K562 (cell line): ENCODE measurements around the gene ARHGEF12. TPM values are rescaled to one million over a fixed set of nuclear protein-coding genes. Genes with fewer than 3 reads are reported as not detected.

Source experiments
- polyA plus RNA-seq, 8 experiments: library from polyadenylated mRNA; depleted of rRNA in 4 of 8; stranded (reverse) in 5 of 8; unstranded in 3 of 8; fragments of >200 nt; fragmentation: Nextera tagmentation in 2 of 8; fragmentation: Illumina TruSeq in 1 of 8; extraction: Ambion mirVana in 2 of 8; extraction: Trizol in 1 of 8; gene quantifications; 2 replicates each; pipeline versions ENCODE4 v1.2.1 to v1.2.3, GENCODE V29; 2011 to 2014; ENCODE audit warnings: inconsistent platforms in 1 of 8, missing spikeins in 1 of 8
- total RNA-seq, 7 experiments: library from RNA; depleted of rRNA in 6 of 7; stranded (reverse); fragments of >200 nt in 6 of 7; fragmentation: Illumina TruSeq in 2 of 7; extraction: Trizol in 2 of 7; gene quantifications; 2 replicates each; pipeline versions ENCODE4 v1.2.1 to v1.2.3, GENCODE V29; 2011 to 2021; ENCODE audit warnings: low replicate concordance in 1 of 7
- TF ChIP-seq, protein P1 (sequence below): sonication (generic); formaldehyde crosslinking; IDR thresholded peaks from 2 replicates; pipeline ENCODE4 v1.8.0; 2022; ENCODE audit warnings: mild to moderate bottlenecking, missing genetic modification reagents
- TF ChIP-seq, protein P2 (sequence below): fragments of 250-450 bp; sonication (Bioruptor Pico); IDR thresholded peaks from 2 replicates; pipeline ENCODE4 v1.5.0; 2021
- TF ChIP-seq, protein P3 (sequence below), 2 experiments: IDR thresholded peaks; 2 replicates each; pipeline ENCODE4 v1.6.1; 2011; ENCODE audit warnings: borderline replicate concordance in 1 of 2, control low read depth in 1 of 2, low read depth in 1 of 2, low read length in 1 of 2, mild to moderate bottlenecking in 1 of 2, mixed read lengths in 1 of 2, moderate library complexity in 1 of 2; ENCODE audit not compliant: insufficient read depth in 1 of 2, insufficient read length in 1 of 2, poor library complexity in 1 of 2, severe bottlenecking in 1 of 2; ENCODE audit errors: extremely low read depth in 1 of 2
- TF ChIP-seq, protein P4 (sequence below): fragments of 450-650 bp; formaldehyde crosslinking; IDR thresholded peaks from 2 replicates; pipeline ENCODE4 v1.4.0; 2020; ENCODE audit warnings: mild to moderate bottlenecking

The ARHGEF12 gene
- total and polyA plus RNA-seq, 9 of the 15 experiments (the other 6 are each of a cell fraction or from before 2014, with no cell fraction given), result 3.5 to 51.7 (median 29.5) TPM

DNA sequence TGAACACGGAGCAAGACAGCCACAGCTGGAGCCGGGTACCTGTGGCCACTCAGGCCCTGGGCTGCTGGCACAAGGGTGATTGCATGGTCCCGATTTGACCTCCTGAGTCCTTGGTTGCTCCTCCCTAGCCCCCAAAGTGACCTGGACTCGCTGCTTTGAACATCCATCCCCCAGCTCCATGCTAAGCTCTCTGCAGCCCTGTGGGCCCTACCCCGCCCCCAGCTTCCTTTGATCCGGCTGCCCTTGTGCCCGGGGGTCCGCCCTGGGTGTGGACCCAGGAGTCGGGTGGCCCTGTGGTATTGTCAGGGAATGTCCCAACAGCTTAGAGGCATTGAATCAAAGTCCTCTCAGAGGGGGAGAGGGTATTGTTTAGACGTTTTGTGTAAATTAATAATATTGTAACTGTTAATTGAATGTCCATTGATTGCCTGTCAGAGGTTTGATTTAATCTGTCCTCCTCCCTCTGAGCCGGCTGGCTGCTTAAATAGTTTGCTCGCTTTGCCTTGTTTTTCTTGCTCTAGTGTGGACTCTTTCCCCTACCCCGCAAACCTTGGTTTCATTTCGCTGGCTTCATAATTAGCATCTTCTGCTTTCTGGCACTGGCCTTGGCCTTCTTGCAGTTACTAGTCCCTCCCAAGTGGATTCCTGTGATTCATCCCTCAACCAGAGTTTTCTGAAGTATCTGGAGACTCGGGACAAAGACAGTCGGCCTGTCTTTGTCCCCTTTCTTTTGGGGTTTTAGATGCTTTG lies 196.0 kb downstream of the ARHGEF12 start (continued):
- TF ChIP-seq, protein P1, sequence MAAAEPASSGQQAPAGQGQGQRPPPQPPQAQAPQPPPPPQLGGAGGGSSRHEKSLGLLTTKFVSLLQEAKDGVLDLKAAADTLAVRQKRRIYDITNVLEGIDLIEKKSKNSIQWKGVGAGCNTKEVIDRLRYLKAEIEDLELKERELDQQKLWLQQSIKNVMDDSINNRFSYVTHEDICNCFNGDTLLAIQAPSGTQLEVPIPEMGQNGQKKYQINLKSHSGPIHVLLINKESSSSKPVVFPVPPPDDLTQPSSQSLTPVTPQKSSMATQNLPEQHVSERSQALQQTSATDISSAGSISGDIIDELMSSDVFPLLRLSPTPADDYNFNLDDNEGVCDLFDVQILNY (CRISPR knock-in tag), result no peak
- TF ChIP-seq, protein P2, sequence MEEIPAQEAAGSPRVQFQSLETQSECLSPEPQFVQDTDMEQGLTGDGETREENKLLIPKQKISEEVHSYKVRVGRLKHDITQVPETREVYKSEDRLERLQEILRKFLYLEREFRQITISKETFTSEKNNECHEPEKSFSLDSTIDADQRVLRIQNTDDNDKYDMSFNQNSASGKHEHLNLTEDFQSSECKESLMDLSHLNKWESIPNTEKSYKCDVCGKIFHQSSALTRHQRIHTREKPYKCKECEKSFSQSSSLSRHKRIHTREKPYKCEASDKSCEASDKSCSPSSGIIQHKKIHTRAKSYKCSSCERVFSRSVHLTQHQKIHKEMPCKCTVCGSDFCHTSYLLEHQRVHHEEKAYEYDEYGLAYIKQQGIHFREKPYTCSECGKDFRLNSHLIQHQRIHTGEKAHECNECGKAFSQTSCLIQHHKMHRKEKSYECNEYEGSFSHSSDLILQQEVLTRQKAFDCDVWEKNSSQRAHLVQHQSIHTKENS (CRISPR knock-in tag), result no peak
- TF ChIP-seq, protein P3, sequence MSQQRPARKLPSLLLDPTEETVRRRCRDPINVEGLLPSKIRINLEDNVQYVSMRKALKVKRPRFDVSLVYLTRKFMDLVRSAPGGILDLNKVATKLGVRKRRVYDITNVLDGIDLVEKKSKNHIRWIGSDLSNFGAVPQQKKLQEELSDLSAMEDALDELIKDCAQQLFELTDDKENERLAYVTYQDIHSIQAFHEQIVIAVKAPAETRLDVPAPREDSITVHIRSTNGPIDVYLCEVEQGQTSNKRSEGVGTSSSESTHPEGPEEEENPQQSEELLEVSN (IDR thresholded peaks at IDR 0.05; ENCODE audit: borderline replicate concordance in 1 of 2, extremely low read depth in 1 of 2, insufficient read depth in 1 of 2, insufficient read length in 1 of 2, low read depth in 1 of 2, low read length in 1 of 2, poor library complexity in 1 of 2, severe bottlenecking in 1 of 2), result no peak
- TF ChIP-seq, protein P4, sequence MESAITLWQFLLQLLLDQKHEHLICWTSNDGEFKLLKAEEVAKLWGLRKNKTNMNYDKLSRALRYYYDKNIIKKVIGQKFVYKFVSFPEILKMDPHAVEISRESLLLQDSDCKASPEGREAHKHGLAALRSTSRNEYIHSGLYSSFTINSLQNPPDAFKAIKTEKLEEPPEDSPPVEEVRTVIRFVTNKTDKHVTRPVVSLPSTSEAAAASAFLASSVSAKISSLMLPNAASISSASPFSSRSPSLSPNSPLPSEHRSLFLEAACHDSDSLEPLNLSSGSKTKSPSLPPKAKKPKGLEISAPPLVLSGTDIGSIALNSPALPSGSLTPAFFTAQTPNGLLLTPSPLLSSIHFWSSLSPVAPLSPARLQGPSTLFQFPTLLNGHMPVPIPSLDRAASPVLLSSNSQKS, result no peak
